ENCODE measurements around the gene ANKRD11.

Gene ANKRD11

DNA sequence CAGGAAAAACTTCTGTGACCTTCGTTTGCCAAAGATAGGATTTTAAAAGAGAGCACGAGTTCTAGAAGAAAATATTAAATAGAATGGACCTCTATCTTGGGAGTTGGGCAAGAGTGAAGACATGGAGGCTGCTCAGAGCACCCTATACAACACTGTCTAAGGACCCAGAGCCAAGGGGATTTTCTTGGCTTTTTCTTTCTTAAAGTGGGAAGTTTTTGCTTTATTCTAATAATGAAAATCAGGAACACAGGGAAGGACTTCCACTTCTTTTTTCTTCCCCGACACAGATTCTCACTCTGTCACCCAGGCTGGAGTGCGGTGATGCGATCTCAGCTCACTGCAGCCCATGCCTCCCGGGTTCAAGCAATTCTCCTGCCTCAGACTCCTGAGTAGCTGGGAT lies 178.7 kb downstream of the ANKRD11 start:
- Histone ChIP-seq H3K4me3 (ENCODE audit: low read length) (no peak overlapping the region), H3K27me3 (ENCODE audit: control insufficient read depth, low read length) (no peaks in the 10 kb centered on the region), H3K4me1 (ENCODE audit: control insufficient read depth, low read length) (peaks cover 30% of the 10 kb centered on the region), H3K79me2 (ENCODE audit: control insufficient read depth, low read length) (peaks cover 100% of the 10 kb centered on the region), H3K9me2 (replicated peaks; ENCODE audit: control insufficient read depth, low read length) (no peaks in the 10 kb centered on the region), H3K9me3 (ENCODE audit: control insufficient read depth, insufficient read depth, low read length) (no peaks in the 10 kb centered on the region), H3F3A (ENCODE audit: control insufficient read depth, insufficient read depth) (peaks cover 12% of the 10 kb centered on the region), H3K36me3 (ENCODE audit: control insufficient read depth, low read length) (peaks cover 70% of the 10 kb centered on the region), H3K4me2 (ENCODE audit: low read length) (no peak overlapping the region), H3K27ac (ENCODE audit: low read depth, low read length) (no peak overlapping the region), H4K20me1 (ENCODE audit: control insufficient read depth, insufficient read depth, low read depth, low read length) (peaks cover 50% of the 10 kb centered on the region)
- TF ChIP-seq, protein P1, sequence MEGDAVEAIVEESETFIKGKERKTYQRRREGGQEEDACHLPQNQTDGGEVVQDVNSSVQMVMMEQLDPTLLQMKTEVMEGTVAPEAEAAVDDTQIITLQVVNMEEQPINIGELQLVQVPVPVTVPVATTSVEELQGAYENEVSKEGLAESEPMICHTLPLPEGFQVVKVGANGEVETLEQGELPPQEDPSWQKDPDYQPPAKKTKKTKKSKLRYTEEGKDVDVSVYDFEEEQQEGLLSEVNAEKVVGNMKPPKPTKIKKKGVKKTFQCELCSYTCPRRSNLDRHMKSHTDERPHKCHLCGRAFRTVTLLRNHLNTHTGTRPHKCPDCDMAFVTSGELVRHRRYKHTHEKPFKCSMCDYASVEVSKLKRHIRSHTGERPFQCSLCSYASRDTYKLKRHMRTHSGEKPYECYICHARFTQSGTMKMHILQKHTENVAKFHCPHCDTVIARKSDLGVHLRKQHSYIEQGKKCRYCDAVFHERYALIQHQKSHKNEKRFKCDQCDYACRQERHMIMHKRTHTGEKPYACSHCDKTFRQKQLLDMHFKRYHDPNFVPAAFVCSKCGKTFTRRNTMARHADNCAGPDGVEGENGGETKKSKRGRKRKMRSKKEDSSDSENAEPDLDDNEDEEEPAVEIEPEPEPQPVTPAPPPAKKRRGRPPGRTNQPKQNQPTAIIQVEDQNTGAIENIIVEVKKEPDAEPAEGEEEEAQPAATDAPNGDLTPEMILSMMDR (IDR thresholded peaks at IDR 0.05; ENCODE audit: low read depth, low read length, poor library complexity, severe bottlenecking) = no peak
- no peak for TF ChIP-seq EZH2phosphoT487 (IDR thresholded peaks at IDR 0.05; ENCODE audit: borderline replicate concordance, low read length)

DNA sequence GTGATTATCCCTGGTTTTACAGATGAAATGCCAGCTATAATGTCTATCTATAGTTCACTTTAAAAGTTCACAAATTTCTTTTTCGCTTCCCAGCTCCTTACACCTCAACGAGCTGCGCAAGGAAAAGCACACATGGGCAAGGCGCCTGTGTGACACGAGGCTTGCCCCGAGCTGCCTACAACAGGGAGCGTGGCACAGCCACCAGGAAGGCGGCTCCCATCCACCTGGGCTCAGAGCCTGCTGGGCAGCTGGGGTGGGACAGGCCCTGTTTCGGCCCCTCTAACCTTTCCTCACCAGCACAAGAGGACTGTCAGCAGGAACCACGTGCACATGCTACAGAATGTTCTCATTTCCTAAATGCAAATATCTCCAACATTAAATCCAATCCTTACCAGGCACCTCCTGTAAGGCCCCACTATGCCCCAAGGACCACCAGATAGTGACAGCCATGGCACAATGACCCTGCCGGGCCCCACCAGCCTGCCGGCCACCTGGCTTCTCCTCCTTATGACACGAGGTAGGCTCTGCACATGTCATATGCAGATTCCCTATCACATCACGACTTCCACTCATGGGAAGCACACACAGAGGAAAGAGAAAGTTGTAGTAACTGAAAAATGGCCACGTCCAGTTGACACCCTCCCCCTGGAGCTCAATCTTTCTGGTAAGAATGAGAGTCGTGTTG lies 180.8 kb downstream of the ANKRD11 start:
- Histone ChIP-seq H3K9me2 (replicated peaks; ENCODE audit: control insufficient read depth, low read length) (no peaks in the 10 kb centered on the region), H3F3A (ENCODE audit: control insufficient read depth, insufficient read depth) (peaks cover 8% of the 10 kb centered on the region), H3K4me1 (ENCODE audit: control insufficient read depth, low read length) (peaks cover 18% of the 10 kb centered on the region), H3K79me2 (ENCODE audit: control insufficient read depth, low read length) (peaks cover 86% of the 10 kb centered on the region), H3K27me3 (ENCODE audit: control insufficient read depth, low read length) (no peaks in the 10 kb centered on the region), H3K36me3 (ENCODE audit: control insufficient read depth, low read length) (peaks cover 58% of the 10 kb centered on the region), H3K9me3 (ENCODE audit: control insufficient read depth, insufficient read depth, low read length) (no peaks in the 10 kb centered on the region), H4K20me1 (ENCODE audit: control insufficient read depth, insufficient read depth, low read depth, low read length) (peaks cover 29% of the 10 kb centered on the region), H3K4me2 (ENCODE audit: low read length) (no peak overlapping the region), H3K4me3 (ENCODE audit: low read length) (no peak overlapping the region), H3K27ac (ENCODE audit: low read depth, low read length) (no peak overlapping the region)
- TF ChIP-seq, protein P1 (IDR thresholded peaks at IDR 0.05; ENCODE audit: low read depth, low read length, poor library complexity, severe bottlenecking) = no peak
- TF ChIP-seq EZH2phosphoT487 (IDR thresholded peaks at IDR 0.05; ENCODE audit: borderline replicate concordance, low read length) = no peak

DNA sequence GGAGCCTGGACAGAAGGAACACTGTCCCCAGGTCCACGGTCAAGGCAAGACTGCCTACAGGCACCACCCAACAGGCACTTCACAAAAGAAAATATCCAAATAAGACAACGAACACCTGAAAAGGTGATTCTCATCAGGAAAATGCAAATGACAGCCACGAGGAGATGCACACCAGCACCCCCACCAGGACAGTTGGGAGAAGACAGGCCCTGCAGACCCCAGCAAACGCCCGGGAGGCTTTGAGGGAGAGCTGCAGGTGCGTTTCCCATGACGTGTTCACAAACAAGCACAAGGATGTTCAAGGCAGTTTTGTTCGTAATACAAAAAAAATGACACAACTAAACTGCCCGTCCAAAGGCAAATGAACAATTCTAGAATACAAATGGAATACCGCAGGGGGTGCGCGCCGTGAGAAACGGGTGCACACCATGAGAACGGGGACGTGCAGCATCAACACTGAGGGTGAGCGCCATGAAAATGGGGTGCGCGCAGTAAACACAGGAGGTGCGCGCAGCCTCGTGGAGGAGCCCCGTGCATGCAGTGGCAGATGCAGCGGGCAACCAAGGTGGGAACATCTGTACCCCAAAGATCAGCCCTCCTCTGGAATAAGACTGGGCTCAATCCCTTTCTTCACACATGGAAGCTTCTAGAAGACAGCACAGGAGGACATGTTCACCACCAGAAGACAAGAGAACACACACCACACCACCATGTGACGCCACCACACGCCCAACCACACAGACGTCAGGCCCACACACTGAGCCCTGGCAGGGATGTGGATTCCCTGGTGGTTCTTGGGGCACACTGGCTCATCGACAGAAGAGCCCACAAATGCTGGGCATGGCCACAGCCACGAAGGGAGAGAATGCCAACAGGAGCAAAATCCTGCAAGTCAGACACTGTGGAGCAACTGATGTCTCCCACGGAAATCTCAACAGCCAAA lies 181.7 kb downstream of the ANKRD11 start:
- peaks cover 8% of the 10 kb centered on the region for H3F3A ChIP-seq (ENCODE audit: control insufficient read depth, insufficient read depth)
- no peak overlapping the region for H3K27ac ChIP-seq (ENCODE audit: low read depth, low read length)
- H3K4me3 ChIP-seq (ENCODE audit: low read length) = no peak overlapping the region
- H3K4me2 ChIP-seq (ENCODE audit: low read length) = no peak overlapping the region
- H3K36me3 ChIP-seq (ENCODE audit: control insufficient read depth, low read length) = peaks cover 58% of the 10 kb centered on the region
- no peaks in the 10 kb centered on the region for H3K9me3 ChIP-seq (ENCODE audit: control insufficient read depth, insufficient read depth, low read length)
- H3K9me2 ChIP-seq (replicated peaks; ENCODE audit: control insufficient read depth, low read length) = no peaks in the 10 kb centered on the region
- peaks cover 85% of the 10 kb centered on the region for H3K79me2 ChIP-seq (ENCODE audit: control insufficient read depth, low read length)
- no peaks in the 10 kb centered on the region for H3K27me3 ChIP-seq (ENCODE audit: control insufficient read depth, low read length)
- peaks cover 18% of the 10 kb centered on the region for H3K4me1 ChIP-seq (ENCODE audit: control insufficient read depth, low read length)
- TF ChIP-seq, protein P1 (IDR thresholded peaks at IDR 0.05; ENCODE audit: low read depth, low read length, poor library complexity, severe bottlenecking) = peak; percentile 78
- TF ChIP-seq EZH2phosphoT487 (IDR thresholded peaks at IDR 0.05; ENCODE audit: borderline replicate concordance, low read length) = no peak
- peaks cover 30% of the 10 kb centered on the region; the same call in 1 of the 2 replicates for H4K20me1 ChIP-seq (ENCODE audit: control insufficient read depth, insufficient read depth, low read depth, low read length)

Measured in DOHH2 (cell line).